Stimulated activated CD4-positive, alpha-beta T cell treated with anti-CD3 and anti-CD28 coated beads, Interleukin-1b, Interleukin-23, amount 100 ng/mL, for 48 hours (primary cell): ENCODE data around the gene KDM4F.
"Not testable (repeated sequence)": the region's sequence is repeated elsewhere in the genome, so short reads cannot be mapped to it uniquely, and the experiment has no call there.

Source experiments
- DNase-seq: peaks from one replicate; pipeline ENCODE4 v3.0.0-alpha.2; 2020

Gene KDM4F

DNA sequence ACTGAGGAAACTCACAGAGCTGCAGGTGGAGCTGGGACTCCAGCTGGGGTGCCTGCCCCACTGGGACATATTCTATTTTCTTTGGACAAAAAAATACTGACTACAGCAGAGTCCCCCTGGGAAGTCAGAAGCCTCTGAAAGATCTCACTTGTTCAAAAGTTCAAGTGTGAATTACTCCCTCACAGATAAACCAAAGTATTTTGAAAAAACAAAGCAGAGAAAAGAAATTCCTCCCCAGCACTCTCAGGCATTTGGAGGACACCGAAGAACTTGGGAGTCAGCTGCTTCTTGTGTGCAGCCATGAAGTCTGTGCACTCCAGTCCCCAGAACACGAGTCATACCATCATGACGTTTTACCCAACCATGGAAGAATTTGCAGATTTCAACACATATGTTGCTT lies at the start of gene KDM4F:
TSS of gene KDM4F (plus strand) at position 301 of the 400 bp plus-strand sequence.
- not testable (repeated sequence) for DNase-seq

DNA sequence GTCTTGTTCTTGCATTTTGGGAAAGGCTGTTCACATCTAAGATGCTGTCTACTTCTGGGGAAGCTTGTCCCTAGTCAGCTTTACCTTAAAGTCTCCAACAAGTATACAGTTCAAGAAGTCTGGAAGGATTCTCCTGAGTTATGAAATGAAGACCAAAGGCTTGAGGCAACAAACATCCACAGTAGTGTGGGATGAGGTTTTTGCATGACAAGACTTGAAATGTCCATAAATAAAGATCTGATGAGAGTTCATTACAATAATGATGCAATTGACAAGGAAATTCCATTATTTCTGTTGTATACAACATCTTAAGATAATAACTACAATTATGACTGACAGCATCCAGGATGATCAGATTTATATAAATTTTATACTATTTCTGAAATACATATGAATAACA lies 45.5 kb upstream of the KDM4F start:
- no peak for DNase-seq

DNA sequence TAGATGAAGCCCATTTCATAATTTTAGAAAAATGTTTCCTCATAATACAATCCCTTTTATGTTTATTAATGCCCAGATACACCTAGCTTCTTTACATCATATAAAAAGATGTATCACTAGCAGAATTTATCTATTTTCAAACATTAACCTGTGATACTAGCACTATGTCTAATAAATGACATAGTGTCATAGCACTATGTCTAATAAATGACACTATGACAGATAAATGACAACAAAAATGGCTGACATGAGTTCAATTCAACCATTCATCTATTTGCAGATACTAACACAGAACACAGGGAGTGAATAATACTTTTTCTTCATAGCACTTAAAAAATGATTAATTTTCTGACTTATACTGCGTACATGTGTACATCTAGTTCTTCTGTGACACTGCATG lies 43.6 kb upstream of the KDM4F start:
- no peak for DNase-seq

DNA sequence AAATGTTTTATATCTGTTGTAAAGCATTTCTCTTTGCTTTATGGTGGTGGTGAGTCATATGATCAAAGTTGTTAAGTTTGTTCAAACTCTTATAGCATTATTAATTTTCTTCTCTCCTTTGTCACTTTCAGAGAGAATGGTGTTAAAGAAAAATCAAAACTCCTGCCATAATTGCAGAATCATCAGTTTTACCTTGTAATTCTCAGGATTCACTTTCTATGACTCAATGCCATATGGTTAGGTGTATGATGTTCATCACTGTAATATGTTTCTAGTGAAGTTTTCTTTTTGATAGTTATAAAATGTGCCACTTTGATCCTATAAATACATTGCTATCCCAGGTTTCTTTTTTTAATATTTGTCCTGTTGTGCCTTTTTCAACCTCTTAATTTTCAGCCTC lies 37.8 kb upstream of the KDM4F start:
- DNase-seq: no peak

DNA sequence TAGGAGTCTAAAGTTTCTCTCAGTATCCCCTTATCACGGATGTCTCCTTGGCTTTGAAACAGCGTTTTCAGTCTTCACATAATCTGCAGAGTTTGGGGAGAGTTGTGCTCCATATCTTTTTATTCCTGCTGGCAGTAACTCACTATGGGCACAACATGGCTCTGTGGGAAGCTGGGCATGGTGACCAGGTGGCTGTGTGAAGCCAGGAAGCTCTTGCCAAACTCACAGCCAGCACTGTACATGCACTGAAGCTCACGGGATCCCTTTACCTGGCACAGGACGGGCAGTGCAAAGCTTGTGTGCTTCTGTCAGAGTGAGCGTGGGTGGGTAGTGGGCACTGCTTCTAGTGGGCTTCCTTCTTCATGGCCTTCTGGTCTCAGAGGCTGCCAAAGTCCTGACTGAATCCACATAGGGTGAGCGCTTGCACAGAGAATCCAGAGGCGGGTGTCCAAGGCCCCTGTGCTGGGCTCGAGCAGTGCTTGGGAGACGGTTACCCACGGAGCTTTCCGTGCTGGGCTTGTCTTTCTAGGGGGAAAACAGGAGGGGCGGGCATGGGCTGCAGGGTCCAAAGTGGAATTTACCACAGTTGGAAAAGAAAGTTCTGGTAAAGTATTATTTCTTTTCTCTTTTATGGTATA lies 34.9 kb upstream of the KDM4F start:
- DNase-seq: no peak

DNA sequence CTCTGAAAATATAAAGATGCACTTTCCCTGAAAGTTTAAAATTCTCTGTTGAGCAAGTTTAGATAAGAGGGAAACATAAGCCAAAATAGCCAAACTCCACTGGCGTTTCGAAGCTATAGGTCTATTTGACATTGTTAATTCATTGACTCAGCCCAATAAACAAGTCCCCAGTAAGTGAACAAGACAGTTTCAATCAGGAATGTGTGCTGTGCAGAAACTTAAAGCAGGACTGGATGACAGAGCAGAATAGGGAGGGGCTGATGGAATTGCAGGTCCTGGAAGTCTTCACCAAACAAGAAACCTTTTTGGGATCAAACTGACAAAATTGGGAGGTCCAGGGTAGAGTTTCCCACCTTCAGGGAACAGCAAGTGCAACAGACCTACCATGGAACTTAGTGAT lies 33.1 kb upstream of the KDM4F start:
- DNase-seq: no peak

DNA sequence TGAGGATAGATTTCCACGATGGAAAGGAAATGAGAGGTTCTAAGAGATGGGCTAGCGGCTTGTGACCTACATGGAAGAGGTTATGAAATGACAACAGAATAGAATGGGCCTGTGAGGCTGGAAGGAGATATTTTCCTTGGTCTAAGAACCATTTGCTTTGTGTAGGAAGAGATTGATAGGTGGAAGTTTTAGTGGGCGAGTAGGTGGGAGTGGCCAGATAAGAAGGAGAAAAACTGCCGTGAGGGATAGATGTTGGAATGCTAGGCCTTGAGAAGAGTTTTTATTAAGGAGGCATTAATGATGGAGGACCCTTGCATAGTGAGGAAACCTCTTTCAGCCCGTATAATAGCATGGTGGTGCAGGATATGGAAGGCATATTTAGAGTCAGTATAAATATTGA lies 27.8 kb upstream of the KDM4F start:
- DNase-seq: not testable (repeated sequence)

DNA sequence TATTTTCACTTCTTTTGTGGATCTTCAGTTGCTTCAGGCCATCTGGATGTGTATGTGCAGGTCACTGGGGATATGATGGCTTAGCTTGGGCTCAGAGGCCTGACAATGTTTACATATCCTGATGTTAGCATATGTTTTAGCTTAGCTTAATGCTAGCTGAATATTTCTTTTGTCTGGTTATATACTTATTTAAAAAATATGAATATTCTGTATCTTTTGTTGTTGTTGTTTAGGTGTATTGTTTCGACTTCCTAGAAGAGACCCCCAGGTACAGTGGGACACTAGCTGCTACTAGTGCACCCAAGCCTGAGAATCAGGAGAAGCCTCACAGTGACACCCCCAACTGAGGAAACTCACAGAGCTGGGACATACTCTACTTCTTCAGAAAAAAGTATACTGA lies 24.3 kb upstream of the KDM4F start, which contains the start of gene KDM4E:
TSS of gene KDM4E (plus strand) at position 301 of the 400 bp plus-strand sequence. CDS start 300 bp downstream, outside the sequence.
- no peak for DNase-seq

DNA sequence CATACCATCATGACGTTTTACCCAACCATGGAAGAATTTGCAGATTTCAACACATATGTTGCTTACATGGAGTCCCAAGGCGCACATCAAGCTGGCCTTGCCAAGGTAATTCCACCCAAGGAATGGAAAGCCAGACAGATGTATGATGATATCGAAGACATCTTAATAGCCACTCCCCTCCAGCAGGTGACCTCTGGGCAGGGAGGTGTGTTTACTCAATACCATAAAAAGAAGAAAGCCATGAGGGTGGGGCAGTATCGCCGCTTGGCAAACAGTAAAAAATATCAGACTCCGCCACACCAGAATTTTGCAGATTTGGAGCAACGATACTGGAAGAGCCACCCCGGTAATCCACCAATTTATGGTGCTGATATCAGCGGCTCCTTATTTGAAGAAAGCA lies 23.6 kb upstream of the KDM4F start:
- DNase-seq: not testable (repeated sequence)

DNA sequence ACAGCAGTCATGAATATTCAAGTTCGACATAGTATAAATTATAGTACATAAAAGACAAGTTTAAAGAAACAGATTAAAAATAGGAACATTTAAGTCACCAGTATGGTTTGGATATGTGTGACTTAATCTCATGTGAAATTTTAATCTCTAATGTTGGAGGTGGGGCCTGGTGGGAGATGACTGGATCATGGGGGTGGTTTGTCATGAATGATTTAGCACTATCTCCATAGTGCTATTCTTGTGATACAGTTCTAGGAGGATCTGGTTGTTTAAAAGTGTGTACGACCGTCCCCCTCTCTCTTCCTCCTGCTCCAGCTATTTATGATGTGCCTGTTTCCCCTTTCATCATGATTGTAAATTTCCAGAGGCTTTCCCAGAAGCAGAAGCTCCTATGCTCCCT lies 20.9 kb upstream of the KDM4F start:
- DNase-seq: no peak

DNA sequence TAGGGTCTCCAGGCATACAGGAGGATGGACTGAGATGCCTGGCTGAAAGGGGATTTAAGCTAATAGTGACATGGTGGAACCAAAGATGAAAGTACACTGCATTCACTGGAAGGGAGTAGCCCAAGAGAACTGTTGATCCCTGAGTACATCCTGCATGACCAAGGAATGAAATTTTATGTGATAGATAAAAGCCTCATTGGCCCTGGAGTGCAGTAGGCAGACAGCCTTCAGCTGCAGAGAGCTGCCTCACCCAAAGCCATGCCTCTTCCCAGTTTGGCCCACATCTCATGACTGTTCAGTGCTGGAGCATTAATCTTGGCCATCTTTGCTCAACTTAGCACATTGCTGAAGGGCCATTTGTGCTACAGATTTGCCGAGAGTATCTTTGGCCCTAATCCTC lies 16.2 kb upstream of the KDM4F start:
- DNase-seq: no peak

DNA sequence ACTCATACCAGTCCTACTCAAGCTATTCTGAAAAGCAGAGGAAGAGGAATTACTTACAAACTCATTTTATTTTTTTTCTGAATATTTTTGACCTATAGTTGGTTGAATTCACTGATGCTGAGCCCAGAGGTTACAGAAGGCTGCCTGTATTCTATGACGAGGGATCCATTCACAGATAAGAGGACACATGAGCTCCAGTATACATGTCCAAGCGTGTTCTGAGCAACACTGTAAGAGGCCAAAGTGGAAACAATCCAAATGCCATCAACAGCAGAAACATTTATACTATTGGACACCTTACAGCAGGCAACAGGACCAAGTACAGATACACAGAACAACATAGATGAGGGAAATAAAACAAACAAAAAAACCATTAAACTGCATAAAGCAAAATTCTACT lies 13.9 kb upstream of the KDM4F start:
- no peak for DNase-seq

DNA sequence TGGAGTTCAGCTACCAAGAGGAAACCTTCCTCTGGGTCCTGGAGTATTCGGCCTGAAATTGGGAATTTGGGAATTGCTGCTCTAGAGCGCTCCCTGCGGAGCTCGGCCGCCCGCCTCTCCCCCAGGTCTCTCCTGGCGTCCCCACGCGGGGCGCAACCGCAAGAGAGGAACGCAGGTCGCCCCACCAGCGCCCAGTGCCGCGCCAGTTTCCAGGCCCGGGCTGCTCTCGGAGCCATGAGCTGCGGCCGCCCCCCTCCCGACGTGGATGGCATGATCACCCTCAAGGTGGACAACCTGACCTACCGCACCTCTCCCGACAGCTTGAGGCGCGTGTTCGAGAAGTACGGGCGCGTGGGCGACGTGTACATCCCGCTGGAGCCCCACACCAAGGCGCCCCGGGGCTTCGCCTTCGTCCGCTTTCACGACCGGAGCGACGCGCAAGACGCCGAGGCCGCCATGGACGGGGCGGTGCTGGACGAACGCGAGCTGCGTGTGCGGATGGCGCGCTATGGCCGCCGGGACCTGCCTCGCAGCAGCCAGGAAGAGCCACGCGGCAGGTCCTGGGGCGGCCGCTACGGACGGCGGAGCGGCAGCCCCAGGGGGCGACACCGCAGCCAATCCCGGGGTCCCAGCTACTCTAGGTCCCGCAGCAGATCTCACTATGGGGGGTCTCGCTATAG lies 11.7 kb upstream of the KDM4F start:
- not testable (repeated sequence) for DNase-seq

DNA sequence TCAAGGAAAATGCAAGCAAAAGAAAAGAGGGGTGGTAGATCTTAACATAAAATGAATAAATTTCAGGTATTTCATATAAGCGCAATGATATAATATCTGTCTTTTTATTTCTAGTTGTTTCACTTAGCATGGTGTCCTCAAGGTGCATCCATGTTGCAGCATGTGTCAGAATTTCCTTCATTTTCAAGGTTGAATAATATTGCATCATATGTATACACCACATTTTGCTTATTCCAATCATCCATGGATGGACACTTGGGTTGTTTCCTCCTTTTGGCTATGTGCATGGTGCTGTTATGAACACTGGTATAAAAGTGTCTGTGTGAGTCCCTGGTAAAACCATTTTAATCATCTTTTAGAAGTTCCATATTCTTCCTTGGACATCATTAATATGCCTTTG lies 7.0 kb upstream of the KDM4F start:
- DNase-seq: no peak

DNA sequence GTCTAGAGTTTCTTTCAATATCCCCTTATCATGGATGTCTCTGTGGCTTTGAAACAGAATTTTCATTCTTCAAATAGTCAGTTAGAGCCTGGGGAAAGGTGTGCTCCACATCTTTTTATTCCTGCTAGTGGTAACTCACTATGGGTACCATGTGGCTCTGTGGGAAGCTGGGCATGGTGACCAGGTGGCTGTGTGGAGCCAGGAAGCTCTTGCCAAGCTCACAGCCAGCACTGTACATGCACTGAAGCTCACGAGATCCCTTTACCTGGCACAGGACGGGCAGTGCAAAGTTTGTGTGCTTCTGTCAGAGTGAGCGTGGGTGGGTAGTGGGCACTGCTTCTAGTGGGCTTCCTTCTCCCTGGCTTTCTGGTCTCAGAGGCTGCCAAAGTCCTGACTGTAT lies 6.3 kb upstream of the KDM4F start:
- no peak for DNase-seq

DNA sequence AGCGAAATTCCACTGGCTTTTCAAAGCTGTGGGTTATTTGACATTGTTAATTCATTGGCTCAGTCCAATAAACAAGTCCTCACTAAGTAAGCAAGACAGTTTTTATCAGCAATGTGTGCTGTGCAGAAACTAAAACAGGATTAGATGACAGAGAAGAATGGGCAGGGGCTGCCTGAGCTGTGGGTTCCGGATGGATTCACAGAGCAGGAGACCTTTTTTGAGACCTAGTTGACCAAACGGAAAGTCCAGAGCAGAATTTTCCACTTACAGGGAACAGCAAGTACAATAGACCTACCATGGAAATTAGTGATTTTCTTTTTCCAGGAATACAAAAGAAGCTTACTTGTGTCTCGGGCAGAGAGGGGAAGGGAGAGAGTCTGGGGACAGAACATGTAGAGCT lies 5.2 kb upstream of the KDM4F start:
- DNase-seq: no peak

DNA sequence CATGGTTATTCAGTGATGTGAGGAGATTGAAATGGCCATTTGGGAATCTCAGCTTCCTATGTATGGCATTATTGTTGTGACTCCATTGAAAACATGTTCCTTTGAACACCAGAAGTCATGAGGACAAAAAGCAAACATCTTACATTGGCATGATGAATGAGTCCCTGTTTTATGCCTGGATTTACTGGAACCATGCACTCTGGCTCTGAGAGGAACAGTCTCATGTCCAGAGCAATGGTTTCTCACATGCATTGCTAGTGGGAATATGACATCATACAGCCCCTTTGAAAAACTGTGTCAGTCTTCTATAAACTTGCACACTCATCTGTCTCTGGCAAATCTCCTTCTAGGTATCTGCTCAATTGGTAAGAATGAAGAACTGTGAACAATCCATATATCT lies 3.4 kb upstream of the KDM4F start:
- no peak for DNase-seq

DNA sequence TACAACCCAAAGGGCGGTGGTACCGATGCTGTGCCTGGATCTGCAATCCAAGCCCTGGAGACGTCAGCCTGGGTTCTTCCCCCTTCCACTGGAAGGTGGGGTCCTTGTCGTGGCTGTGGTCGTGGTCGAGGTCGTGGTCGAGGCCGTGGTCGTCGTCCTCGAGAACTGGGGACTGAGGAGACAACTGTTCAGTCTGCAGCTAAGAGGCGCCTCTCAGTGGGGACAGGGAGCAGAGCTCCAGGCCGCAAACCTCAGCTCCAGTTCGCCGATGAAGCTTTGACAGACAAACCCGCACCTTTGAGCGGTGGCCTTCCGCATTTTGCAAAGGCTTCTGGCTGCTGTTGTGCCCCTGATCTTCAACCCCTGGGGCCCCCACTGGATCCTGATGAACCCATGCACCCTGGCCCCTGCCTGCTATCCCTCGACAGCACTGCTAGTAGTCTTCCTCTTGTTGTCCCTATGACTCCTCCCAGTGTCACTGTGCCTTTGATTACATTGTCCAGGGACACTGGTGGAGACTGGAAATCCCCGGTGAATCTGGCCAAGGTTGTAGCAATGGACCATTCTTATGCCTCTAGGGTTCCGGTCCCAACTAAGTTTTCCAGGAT lies 1.5 kb downstream of the KDM4F start:
- no peak for DNase-seq

DNA sequence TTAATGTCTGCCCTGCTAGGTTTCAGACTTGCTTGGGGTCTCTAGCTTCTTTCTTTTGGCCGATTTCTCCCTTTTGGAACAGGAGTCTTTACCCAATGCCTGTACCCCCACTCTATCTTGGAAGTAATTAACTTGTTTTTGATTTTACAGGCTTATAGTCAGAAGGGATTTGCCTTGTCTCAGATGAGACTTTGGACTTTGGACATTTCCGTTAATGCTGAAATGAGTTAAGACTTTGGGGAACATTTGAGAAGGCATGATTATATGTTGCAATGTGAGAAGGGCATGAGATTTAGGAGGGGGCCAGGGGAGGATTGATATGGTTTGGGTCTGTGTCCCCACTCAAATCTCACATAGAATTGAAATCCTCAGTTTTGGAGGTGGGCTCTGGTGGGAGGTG lies 5.1 kb downstream of the KDM4F start:
- DNase-seq: no peak

DNA sequence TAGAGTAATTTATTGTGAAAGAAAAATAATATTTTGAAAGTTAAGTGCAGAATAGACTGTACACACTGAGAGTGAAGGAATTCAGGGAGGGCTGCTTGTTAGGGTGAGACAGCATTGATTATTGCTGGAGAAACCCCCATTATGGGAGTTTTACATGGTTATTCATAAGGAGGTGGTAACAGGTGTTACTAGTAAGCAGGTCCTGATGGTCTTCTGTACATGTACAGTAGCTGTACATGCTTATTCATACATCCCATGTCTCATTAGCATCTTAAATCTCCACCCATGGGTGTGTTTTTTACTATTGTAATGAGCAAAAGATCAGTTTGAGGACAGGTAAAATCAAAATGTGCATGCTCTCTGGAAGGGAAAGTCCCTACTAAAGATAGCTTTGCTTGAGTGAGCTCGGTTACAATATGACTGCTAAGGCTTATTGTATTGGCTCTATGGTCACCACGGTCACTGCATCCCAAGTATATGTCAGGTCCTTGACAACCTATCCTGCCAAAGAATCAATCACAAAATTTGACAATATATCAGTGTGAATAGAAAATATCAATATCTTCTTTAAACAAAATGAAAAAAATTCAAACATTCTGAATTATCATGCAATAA lies 6.2 kb downstream of the KDM4F start:
- no peak for DNase-seq

DNA sequence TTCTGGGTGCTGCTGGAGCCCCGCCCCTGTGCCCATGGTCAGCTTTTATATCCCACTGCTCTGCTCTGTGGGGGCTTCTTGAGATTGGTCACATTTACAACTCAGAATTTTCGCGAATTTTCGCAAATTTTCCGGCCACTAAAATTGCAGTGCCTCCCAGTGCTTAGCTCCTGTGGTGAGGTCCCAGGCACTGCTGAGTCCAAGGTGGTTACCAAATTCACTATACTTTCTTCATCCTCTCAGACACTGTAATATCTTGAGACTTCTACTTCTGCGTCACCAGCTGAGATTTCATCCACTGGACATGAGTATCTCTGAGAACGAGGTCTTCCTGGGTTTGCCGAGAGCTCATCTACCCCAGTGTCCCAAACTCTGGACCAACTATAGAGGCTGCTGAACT lies 8.7 kb downstream of the KDM4F start:
- DNase-seq: no peak

DNA sequence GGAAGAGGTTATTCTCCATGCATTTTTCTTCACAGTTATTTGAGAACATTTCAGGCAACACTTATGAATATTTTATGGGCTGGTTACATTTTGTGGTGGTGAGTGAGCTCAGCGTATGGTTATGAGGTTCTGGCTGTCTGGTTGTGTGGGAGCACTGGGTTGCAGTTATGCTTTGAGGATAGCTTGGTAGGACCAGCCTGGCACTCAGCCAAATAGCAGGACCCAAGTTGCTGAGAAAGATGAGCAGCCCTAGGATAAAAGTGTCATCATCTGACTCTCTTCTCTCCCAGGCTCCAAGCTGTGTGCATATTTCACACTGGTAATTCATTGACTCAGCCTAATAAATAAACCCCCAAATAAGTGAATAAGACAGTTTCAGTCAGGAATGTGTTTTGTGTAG lies 9.4 kb downstream of the KDM4F start:
- DNase-seq: no peak

DNA sequence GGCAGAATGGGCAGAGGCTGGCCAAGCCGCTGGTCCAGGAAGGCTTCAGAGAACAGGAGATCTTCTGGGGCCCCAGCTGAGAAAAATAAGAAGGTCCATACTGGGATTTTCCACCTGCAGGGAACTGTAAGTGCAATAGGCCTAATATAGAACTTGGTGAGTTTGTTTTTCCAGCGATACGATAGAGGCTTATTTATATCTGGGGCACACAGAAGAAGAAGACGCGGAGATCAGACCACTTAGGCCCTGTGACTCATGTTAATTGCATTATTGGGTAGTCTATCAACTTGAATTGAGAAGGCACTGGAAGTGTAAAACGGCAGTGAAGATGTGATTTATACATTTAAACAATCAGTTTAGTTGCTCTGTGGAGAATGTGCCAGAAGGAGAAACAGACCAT lies 9.8 kb downstream of the KDM4F start:
- DNase-seq: no peak

DNA sequence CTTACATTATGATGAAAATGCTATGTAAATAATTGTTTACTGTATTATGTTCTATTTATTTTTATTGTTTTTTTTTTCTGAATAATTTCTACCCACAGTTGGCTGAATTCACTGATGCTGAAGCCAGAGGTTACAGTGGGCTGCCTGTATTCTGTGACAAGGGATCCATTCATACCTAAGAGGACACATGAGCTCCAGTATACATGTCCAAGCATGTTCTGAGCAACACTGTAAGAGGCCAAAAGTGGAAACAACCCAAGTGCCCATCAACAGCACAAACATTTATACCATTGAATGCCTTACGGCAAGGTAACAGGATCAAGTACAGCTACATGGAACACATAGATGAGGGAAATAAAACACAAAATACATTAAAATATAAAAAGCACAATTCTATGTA lies 16.1 kb downstream of the KDM4F start:
- no peak for DNase-seq
